HG03571 (cell line): ENCODE results near the gene NEUROG2.
"Not testable (repeated sequence)": the region's sequence is repeated elsewhere in the genome, so short reads cannot be mapped to it uniquely, and the experiment has no call there.

Experiments
- ATAC-seq: cut with Tn5 transposase; IDR thresholded peaks from one replicate; pipeline ENCODE4 v1.9.1; 2021; ENCODE audit not compliant: unreplicated experiment

Gene NEUROG2

GRCh38 chr4:112492321-112492720 lies 23.7 kb downstream of the NEUROG2 start:
- ATAC-seq: no peak

- ATAC-seq: not testable (repeated sequence)
Measured at GRCh38 chr4:112490808-112491207, 25.2 kb downstream of the NEUROG2 start.

GRCh38 chr4:112485930-112486329 lies 30.1 kb downstream of the NEUROG2 start:
- ATAC-seq: no peak

GRCh38 chr4:112473985-112474384 lies 42.0 kb downstream of the NEUROG2 start:
- ATAC-seq: no peak

DNA sequence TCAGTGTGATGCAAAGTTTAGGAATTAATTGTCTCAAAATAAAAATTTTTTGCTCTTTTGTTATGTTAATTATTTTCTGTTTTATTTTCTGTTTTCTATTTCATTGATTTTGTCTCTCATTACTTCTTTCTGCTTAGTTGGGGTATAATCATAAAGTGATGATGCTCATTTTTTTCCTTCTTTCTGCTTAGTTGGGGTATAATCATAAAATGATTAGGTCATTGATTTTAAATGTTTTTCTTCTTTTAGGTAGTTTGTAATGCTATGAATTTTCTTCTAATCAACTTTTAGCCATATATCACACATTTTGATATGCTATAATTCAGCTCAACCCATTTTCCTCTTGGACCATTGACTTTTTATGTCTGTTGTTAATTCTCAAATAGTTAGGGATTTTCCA lies 43.7 kb downstream of the NEUROG2 start:
- no peak for ATAC-seq
